ENCODE measurements around the gene SYNDIG1L.

GRCh38 chr14:74408870-74409269, 17.1 kb downstream of the SYNDIG1L start:
- no peak for TF ChIP-seq PREB (CRISPR knock-in tag; IDR thresholded peaks at IDR 0.05; ENCODE audit: borderline replicate concordance)
- TF ChIP-seq, protein P1, sequence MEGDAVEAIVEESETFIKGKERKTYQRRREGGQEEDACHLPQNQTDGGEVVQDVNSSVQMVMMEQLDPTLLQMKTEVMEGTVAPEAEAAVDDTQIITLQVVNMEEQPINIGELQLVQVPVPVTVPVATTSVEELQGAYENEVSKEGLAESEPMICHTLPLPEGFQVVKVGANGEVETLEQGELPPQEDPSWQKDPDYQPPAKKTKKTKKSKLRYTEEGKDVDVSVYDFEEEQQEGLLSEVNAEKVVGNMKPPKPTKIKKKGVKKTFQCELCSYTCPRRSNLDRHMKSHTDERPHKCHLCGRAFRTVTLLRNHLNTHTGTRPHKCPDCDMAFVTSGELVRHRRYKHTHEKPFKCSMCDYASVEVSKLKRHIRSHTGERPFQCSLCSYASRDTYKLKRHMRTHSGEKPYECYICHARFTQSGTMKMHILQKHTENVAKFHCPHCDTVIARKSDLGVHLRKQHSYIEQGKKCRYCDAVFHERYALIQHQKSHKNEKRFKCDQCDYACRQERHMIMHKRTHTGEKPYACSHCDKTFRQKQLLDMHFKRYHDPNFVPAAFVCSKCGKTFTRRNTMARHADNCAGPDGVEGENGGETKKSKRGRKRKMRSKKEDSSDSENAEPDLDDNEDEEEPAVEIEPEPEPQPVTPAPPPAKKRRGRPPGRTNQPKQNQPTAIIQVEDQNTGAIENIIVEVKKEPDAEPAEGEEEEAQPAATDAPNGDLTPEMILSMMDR (IDR thresholded peaks at IDR 0.05): no peak
- no peak for TF ChIP-seq CBFB (CRISPR knock-in tag; IDR thresholded peaks at IDR 0.05; ENCODE audit: low read depth)
- TF ChIP-seq, protein P2, sequence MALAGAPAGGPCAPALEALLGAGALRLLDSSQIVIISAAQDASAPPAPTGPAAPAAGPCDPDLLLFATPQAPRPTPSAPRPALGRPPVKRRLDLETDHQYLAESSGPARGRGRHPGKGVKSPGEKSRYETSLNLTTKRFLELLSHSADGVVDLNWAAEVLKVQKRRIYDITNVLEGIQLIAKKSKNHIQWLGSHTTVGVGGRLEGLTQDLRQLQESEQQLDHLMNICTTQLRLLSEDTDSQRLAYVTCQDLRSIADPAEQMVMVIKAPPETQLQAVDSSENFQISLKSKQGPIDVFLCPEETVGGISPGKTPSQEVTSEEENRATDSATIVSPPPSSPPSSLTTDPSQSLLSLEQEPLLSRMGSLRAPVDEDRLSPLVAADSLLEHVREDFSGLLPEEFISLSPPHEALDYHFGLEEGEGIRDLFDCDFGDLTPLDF (CRISPR knock-in tag; IDR thresholded peaks at IDR 0.05): no peak
- TF ChIP-seq, protein P3, sequence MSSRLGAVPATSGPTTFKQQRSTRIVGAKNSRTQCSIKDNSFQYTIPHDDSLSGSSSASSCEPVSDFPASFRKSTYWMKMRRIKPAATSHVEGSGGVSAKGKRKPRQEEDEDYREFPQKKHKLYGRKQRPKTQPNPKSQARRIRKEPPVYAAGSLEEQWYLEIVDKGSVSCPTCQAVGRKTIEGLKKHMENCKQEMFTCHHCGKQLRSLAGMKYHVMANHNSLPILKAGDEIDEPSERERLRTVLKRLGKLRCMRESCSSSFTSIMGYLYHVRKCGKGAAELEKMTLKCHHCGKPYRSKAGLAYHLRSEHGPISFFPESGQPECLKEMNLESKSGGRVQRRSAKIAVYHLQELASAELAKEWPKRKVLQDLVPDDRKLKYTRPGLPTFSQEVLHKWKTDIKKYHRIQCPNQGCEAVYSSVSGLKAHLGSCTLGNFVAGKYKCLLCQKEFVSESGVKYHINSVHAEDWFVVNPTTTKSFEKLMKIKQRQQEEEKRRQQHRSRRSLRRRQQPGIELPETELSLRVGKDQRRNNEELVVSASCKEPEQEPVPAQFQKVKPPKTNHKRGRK (CRISPR knock-in tag; IDR thresholded peaks at IDR 0.05; ENCODE audit: borderline replicate concordance): no peak
- TF ChIP-seq, protein P4, sequence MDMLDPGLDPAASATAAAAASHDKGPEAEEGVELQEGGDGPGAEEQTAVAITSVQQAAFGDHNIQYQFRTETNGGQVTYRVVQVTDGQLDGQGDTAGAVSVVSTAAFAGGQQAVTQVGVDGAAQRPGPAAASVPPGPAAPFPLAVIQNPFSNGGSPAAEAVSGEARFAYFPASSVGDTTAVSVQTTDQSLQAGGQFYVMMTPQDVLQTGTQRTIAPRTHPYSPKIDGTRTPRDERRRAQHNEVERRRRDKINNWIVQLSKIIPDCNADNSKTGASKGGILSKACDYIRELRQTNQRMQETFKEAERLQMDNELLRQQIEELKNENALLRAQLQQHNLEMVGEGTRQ (CRISPR knock-in tag; IDR thresholded peaks at IDR 0.05): no peak
- TF ChIP-seq, protein P5, sequence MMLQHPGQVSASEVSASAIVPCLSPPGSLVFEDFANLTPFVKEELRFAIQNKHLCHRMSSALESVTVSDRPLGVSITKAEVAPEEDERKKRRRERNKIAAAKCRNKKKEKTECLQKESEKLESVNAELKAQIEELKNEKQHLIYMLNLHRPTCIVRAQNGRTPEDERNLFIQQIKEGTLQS (CRISPR knock-in tag; conservative IDR thresholded peaks at IDR 0.05): no peak
- no peak for TF ChIP-seq CREM (CRISPR knock-in tag; IDR thresholded peaks at IDR 0.05)
- no peak for TF ChIP-seq NR2C2 (CRISPR knock-in tag; IDR thresholded peaks at IDR 0.05)
- TF ChIP-seq TEAD4 (CRISPR knock-in tag; IDR thresholded peaks at IDR 0.05): no peak
- TF ChIP-seq CREB1 (CRISPR knock-in tag; IDR thresholded peaks at IDR 0.05): no peak
- TF ChIP-seq, protein P6, sequence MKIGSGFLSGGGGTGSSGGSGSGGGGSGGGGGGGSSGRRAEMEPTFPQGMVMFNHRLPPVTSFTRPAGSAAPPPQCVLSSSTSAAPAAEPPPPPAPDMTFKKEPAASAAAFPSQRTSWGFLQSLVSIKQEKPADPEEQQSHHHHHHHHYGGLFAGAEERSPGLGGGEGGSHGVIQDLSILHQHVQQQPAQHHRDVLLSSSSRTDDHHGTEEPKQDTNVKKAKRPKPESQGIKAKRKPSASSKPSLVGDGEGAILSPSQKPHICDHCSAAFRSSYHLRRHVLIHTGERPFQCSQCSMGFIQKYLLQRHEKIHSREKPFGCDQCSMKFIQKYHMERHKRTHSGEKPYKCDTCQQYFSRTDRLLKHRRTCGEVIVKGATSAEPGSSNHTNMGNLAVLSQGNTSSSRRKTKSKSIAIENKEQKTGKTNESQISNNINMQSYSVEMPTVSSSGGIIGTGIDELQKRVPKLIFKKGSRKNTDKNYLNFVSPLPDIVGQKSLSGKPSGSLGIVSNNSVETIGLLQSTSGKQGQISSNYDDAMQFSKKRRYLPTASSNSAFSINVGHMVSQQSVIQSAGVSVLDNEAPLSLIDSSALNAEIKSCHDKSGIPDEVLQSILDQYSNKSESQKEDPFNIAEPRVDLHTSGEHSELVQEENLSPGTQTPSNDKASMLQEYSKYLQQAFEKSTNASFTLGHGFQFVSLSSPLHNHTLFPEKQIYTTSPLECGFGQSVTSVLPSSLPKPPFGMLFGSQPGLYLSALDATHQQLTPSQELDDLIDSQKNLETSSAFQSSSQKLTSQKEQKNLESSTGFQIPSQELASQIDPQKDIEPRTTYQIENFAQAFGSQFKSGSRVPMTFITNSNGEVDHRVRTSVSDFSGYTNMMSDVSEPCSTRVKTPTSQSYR (CRISPR knock-in tag; IDR thresholded peaks at IDR 0.05): no peak
- no peak for TF ChIP-seq ATF1 (CRISPR knock-in tag; IDR thresholded peaks at IDR 0.05)
